SK-N-MC (cell line): ENCODE data around the gene RBM46.

ENCODE experiments used
- EZH2 ChIP-seq: fragments of 200-600 bp; sonication (generic); IDR thresholded peaks from one replicate; pipeline ENCODE4 v1.6.1; 2017; ENCODE audit warnings: antibody characterized with exemption
- FOXP2 ChIP-seq: optimal IDR thresholded peaks from 2 replicates; pipeline ENCODE3; 2011; ENCODE audit warnings: mild to moderate bottlenecking, moderate library complexity; ENCODE audit not compliant: insufficient read depth; ENCODE audit errors: extremely low read length, control extremely low read depth
- POLR2AphosphoS5 ChIP-seq: IDR thresholded peaks from 2 replicates; pipeline ENCODE4 v1.6.1; 2012; ENCODE audit warnings: mild to moderate bottlenecking, low read depth, low read length, borderline replicate concordance

DNA sequence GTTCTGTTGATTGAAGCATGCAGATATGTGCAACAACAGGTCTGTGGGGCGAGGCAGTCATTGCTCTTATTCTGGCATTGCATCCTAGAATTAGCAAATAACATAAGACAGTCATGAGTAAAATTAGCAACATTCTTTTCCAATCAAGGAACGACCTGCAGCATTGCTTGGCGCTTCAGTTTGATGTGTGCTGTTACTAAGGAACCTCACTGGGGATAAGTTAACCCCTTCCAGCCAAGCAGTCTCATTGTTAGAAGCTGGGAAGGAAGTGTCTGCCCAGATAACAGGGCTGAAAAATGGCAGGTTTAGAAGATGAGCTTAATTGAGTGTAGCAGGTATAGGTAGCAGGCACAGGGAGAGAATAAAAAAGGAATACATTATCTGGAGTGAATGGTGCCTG, 55.4 kb downstream of the RBM46 start:
- TF ChIP-seq POLR2AphosphoS5 (no peak), EZH2 (no peak), FOXP2 (no peak)
